HepG2 (cell line): Measurements from ENCODE around the gene KIF2C. TPM values are rescaled to one million over a fixed set of nuclear protein-coding genes. Genes with fewer than 3 reads are reported as not detected.

Source experiments
- ATAC-seq: fragments of 200-7000 bp; cut with Tn5 transposase; 3 replicates; pipeline ENCODE4 v1.9.1; 2020; ENCODE audit warnings: mild to moderate bottlenecking, moderate library complexity
- BruUV-seq: library from RNA; stranded (reverse); fragments of 400-500 nt; replicated peaks from 2 replicates; lab custom pipeline; 2021; lab: Mats Ljungman, UMichigan
- CTCF ChIA-PET: fragments of 300-600 bp; formaldehyde crosslinking; extraction: SDS; loops from one replicate; lab custom pipeline; 2021; ENCODE audit warnings: low total read pairs, inconsistent platforms, low intra/inter-chr PET ratio; lab: Yijun Ruan, JAX
- POLR2A ChIA-PET: fragments of 350-600 bp; sonication (Branson Sonifier 250); formaldehyde crosslinking; loops from one replicate; lab custom pipeline; 2020; ENCODE audit warnings: antibody characterized with exemption, inconsistent platforms; lab: Yijun Ruan, JAX
- DNase-seq: peaks from one replicate; pipeline ENCODE4 v3.0.0-alpha.2; 2015; ENCODE audit warnings: low spot score
- FAIRE-seq: peaks from 3 replicates; lab custom pipeline; 2011; peaks lifted over from hg19 to GRCh38; lab: Jason Lieb, UNC
- H2AFZ ChIP-seq: one replicate; pipeline ENCODE4 v1.6.1; 2011; ENCODE audit warnings: low read length, inconsistent platforms
- H3K27ac ChIP-seq: fragments of 300-600 bp; 3 replicates; pipeline ENCODE4 v1.8.0; 2011; ENCODE audit warnings: mixed run types, mild to moderate bottlenecking, mixed read lengths, low read length, inconsistent platforms; ENCODE audit not compliant: insufficient read depth; ENCODE audit errors: extremely low read length
- H3K27me3 ChIP-seq, 2 experiments: fragments of 200-600 bp in 1 of 2; 2 replicates in 1 of 2; 3 replicates in 1 of 2; pipeline versions ENCODE4 v1.6.0 to v1.8.0; 2011; ENCODE audit warnings: low read length in 2 of 2, mild to moderate bottlenecking in 2 of 2, moderate library complexity in 2 of 2, inconsistent platforms in 1 of 2; ENCODE audit not compliant: insufficient read depth in 2 of 2, control insufficient read depth in 1 of 2
- H3K36me3 ChIP-seq, 2 experiments: fragments of 200-600 bp in 1 of 2; replicated peaks in 1 of 2; 2 replicates in 1 of 2; 3 replicates in 1 of 2; pipeline versions ENCODE4 v1.5.1 to v1.8.0; 2011; ENCODE audit warnings: low read length in 2 of 2, inconsistent platforms in 1 of 2; ENCODE audit not compliant: insufficient read depth in 2 of 2, control insufficient read depth in 1 of 2
- H3K4me1 ChIP-seq: 2 replicates; pipeline ENCODE4 v1.5.1; 2012; ENCODE audit warnings: low read length, inconsistent platforms; ENCODE audit not compliant: insufficient read depth
- H3K4me2 ChIP-seq: 2 replicates; pipeline ENCODE4 v1.6.0; 2011; ENCODE audit warnings: low read depth, low read length, inconsistent platforms
- H3K4me3 ChIP-seq, 3 experiments: fragments of 200-600 bp in 1 of 3; sonication (generic), shearing (Covaris generic) in 1 of 3; replicated peaks in 1 of 3; 2 replicates each; pipeline ENCODE4 v1.5.1; 2011 to 2016; ENCODE audit warnings: low read length in 3 of 3, inconsistent platforms in 2 of 3, low read depth in 2 of 3, mild to moderate bottlenecking in 2 of 3, control low read depth in 1 of 3, mixed read lengths in 1 of 3; ENCODE audit not compliant: insufficient read depth in 1 of 3
- H3K79me2 ChIP-seq: one replicate; pipeline ENCODE4 v1.6.1; 2011; ENCODE audit warnings: low read length, inconsistent platforms; ENCODE audit not compliant: insufficient read depth
- H3K9ac ChIP-seq: 2 replicates; pipeline ENCODE4 v1.6.0; 2011; ENCODE audit warnings: mild to moderate bottlenecking, low read depth, low read length, inconsistent platforms; ENCODE audit not compliant: insufficient read depth
- H3K9me3 ChIP-seq: 2 replicates; pipeline ENCODE4 v1.5.1; 2012; ENCODE audit warnings: mild to moderate bottlenecking, low read length
- H4K20me1 ChIP-seq: 2 replicates; pipeline ENCODE4 v1.6.0; 2011; ENCODE audit warnings: inconsistent platforms, mild to moderate bottlenecking, low read length, moderate library complexity; ENCODE audit not compliant: insufficient read depth
- ATM ChIP-seq: fragments of 450-650 bp; IDR thresholded peaks from 2 replicates; pipeline ENCODE4 v1.7.1; 2017; ENCODE audit warnings: mild to moderate bottlenecking, borderline replicate concordance
- DR1 ChIP-seq: sonication (generic); formaldehyde crosslinking; IDR thresholded peaks from 2 replicates; pipeline ENCODE4 v1.8.0; 2021; ENCODE audit warnings: mild to moderate bottlenecking, missing genetic modification reagents, inconsistent platforms
- FOXA3 ChIP-seq: IDR thresholded peaks from 2 replicates; pipeline ENCODE4 v1.6.1; 2016; ENCODE audit warnings: missing genetic modification reagents, missing compliant biosample characterization
- SP2 ChIP-seq: sonication (generic); formaldehyde crosslinking; IDR thresholded peaks from 2 replicates; pipeline ENCODE4 v1.5.1; 2020; ENCODE audit warnings: mild to moderate bottlenecking, missing genetic modification reagents
- ZBTB21 ChIP-seq: sonication (generic); formaldehyde crosslinking; IDR thresholded peaks from 2 replicates; pipeline ENCODE4 v1.4.0; 2020; ENCODE audit warnings: missing genetic modification reagents
- ZNF230 ChIP-seq: sonication (generic); formaldehyde crosslinking; IDR thresholded peaks from 2 replicates; pipeline ENCODE4 v1.4.0; 2020; ENCODE audit warnings: mild to moderate bottlenecking, missing genetic modification reagents
- ZNF274 ChIP-seq: sonication (generic); formaldehyde crosslinking; IDR thresholded peaks from 2 replicates; pipeline ENCODE4 v1.5.1; 2020; ENCODE audit warnings: mild to moderate bottlenecking, missing genetic modification reagents
- ZNF382 ChIP-seq: sonication (generic); formaldehyde crosslinking; IDR thresholded peaks from 2 replicates; pipeline ENCODE4 v1.5.0; 2020; ENCODE audit warnings: missing genetic modification reagents, mild to moderate bottlenecking, borderline replicate concordance
- WGBS: methylation state at CpG from one replicate; pipeline ENCODE4 v1.1.6; 2017; ENCODE audit warnings: low lambda C conversion rate; 5-methylcytosine and 5-hydroxymethylcytosine counted together
- in situ Hi-C: cut with HindIII; loops from 2 replicates; pipeline ENCODE4 v1.10.0; 2017; ENCODE audit warnings: low pct_unique_long_range_greater_than_20kb; ENCODE audit not compliant: extremely low pct_ligation_motif_present
- intact Hi-C: fragments of 100-400 bp; cut with micrococcal nuclease; formaldehyde crosslinking; loops from one replicate; pipeline ENCODE4 v1.10.0; 2022; ENCODE audit not compliant: unreplicated experiment
- polyA plus RNA-seq, 8 experiments: library from polyadenylated mRNA; depleted of rRNA in 3 of 8; stranded (reverse) in 7 of 8; unstranded in 1 of 8; fragments of >200 nt; fragmentation: Illumina TruSeq in 4 of 8; extraction: Trizol in 4 of 8; gene quantifications; 2 replicates each; pipeline versions ENCODE4 v1.2.1 to v1.2.3, GENCODE V29; 2011 to 2016; ENCODE audit warnings: low read depth in 4 of 8, missing spikeins in 1 of 8, mixed read lengths in 1 of 8; ENCODE audit not compliant: insufficient read depth in 1 of 8
- total RNA-seq, 5 experiments: library from RNA; depleted of rRNA; stranded (reverse); fragments of >200 nt; fragmentation: Illumina TruSeq; extraction: Trizol; gene quantifications; 2 replicates each; pipeline ENCODE4 v1.2.3, GENCODE V29; 2016; ENCODE audit warnings: low read depth in 1 of 5
- TF ChIP-seq, protein P1 (sequence below): sonication (generic); formaldehyde crosslinking; IDR thresholded peaks from 2 replicates; pipeline ENCODE4 v1.8.0; 2022; ENCODE audit warnings: mild to moderate bottlenecking, missing genetic modification reagents, moderate library complexity
- TF ChIP-seq, protein P2 (sequence below): sonication (generic); formaldehyde crosslinking; IDR thresholded peaks from 2 replicates; pipeline ENCODE4 v1.4.0; 2020; ENCODE audit warnings: missing genetic modification reagents
- TF ChIP-seq, protein P3 (sequence below): sonication (generic); formaldehyde crosslinking; IDR thresholded peaks from 2 replicates; pipeline ENCODE4 v1.4.0; 2020; ENCODE audit warnings: missing genetic modification reagents, borderline replicate concordance
- TF ChIP-seq, protein P4 (sequence below): sonication (generic); formaldehyde crosslinking; IDR thresholded peaks from 2 replicates; pipeline ENCODE4 v1.4.0; 2020; ENCODE audit warnings: missing genetic modification reagents, borderline replicate concordance

The KIF2C gene
- total and polyA plus RNA-seq, 2 of the 13 experiments (the other 11 are each of a cell fraction or from before 2014, with no cell fraction given) = 29.7 to 53.7 TPM

DNA sequence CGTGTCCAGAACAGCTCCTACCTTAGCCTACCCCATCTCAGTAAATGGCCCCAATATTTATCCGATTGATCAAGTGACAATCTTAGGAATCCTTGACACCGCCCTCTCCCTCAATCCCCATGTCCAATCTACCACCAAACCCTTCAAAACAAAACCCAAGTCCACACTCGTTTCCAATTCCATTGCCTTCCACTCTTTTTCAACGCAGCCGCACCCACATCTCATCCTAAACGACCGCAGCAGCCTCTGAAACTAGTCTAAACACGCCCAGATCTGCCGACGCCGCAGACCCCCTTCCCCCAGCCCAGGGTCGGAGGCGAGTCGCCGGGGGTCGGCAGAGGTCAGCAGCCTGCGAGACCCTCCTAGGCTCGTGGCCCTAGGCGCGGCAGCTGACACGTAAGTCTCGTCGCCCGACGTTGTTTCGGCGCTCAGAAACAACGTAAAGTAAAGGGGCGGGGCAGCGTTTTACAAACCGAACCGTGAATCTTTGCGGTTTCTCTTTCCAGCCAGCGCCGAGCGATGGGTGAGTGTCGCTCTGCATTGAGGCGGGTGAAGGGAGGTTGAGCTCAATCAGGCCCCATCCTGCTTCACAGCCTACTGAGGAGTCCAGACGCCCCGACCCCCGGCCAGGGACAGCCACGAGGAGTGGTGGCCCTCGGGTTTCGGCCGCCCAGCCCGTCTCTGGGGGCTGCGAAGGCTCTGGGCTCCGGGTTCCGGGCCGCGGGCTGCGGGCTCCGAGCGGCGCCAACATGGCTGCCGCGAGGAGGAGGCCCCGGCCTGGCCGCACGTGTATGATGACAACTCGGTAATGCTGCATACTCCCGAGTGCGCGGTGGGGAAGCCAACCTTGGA is 35.7 kb downstream of the KIF2C start, which contains the start of gene RPS8 (continued):
- TF ChIP-seq ATM = no peak
- no peak; the same call in 1 of the 2 replicates for TF ChIP-seq SP2 (CRISPR knock-in tag)
- TF ChIP-seq DR1 (CRISPR knock-in tag) = peak; percentile 97
- TF ChIP-seq ZBTB21 (CRISPR knock-in tag) = no peak; the same call in 1 of the 2 replicates
- TF ChIP-seq, protein P1, sequence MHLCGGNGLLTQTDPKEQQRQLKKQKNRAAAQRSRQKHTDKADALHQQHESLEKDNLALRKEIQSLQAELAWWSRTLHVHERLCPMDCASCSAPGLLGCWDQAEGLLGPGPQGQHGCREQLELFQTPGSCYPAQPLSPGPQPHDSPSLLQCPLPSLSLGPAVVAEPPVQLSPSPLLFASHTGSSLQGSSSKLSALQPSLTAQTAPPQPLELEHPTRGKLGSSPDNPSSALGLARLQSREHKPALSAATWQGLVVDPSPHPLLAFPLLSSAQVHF = no peak
- TF ChIP-seq ZNF382 (CRISPR knock-in tag) = no peak
- TF ChIP-seq ZNF274 (CRISPR knock-in tag) = peak; percentile 81

DNA sequence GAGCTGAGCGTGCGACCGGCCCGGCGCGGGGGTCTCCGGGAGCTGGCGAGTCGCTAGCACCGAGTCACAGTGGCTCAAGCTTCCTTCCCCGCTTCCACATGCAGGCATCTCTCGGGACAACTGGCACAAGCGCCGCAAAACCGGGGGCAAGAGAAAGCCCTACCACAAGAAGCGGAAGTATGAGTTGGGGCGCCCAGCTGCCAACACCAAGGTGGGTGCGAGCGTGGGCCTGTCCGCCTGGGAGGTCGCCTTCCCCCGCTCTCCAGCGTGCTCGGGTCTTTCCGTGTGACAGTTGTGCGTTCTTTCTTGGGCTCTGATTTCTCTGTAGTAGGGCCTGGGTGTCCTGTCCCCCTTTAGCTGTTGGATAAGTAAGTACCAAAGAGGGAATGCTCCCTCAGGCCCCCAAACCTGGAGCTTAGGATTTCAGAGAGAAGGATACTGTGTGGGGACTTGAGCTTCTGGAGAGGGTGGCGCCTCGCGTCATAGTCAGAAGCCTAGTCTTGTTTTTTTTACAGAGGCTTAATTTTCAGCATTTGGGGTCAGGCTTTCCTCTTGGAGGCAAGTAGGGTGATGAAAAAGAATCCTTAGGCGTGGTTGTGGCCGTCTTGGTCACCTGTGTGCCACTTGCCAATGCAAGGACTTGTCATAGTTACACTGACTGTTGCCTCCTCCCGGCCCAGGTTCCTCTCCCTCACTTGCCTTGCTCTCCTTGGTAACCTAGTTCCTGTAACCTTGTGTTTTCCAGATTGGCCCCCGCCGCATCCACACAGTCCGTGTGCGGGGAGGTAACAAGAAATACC is 36.5 kb downstream of the KIF2C start:
- Histone ChIP-seq H3K9me3 (no peaks in the 10 kb centered on the region), H4K20me1 (peaks cover 36% of the 10 kb centered on the region), H3K27me3 (no peaks in the 10 kb centered on the region; a peak in 1 of 5 replicates), H3K4me2 (peak overlapping the region; percentile 95), H3K27ac (peak overlapping the region; percentile 81), H3K4me1 (peaks cover 34% of the 10 kb centered on the region), H2AFZ (no peak overlapping the region), H3K36me3 (peaks cover 12 to 24% of the 10 kb centered on the region in 2 experiments), H3K9ac (peak overlapping the region; percentile 91), H3K4me3 (peak overlapping the region; percentile 84 to 97 (median 96)), H3K79me2 (peaks cover 35% of the 10 kb centered on the region)
- intact Hi-C loops = no loop called here
- POLR2A ChIA-PET = interaction anchor here (0.7 to 4.0 kb wide), 24 partner anchors 8 to 775 kb away, joined by 3 to 47 read pairs (median 8); partner anchors contain the start of genes AKR1A1, BEST4, BTBD19 and DYNLT4
- DNase-seq (no peak), ATAC-seq (0 out of 3 replicates have a peak, but pooled peaks have one; percentile 4), FAIRE-seq (no peak)
- WGBS = 1% methylated on average over 19 of the region's 36 CpGs
- TSS peak; percentile 69 for BruUV-seq
- in situ Hi-C loops = no loop called here
- CTCF ChIA-PET = no interaction called here
- TF ChIP-seq, protein P2, sequence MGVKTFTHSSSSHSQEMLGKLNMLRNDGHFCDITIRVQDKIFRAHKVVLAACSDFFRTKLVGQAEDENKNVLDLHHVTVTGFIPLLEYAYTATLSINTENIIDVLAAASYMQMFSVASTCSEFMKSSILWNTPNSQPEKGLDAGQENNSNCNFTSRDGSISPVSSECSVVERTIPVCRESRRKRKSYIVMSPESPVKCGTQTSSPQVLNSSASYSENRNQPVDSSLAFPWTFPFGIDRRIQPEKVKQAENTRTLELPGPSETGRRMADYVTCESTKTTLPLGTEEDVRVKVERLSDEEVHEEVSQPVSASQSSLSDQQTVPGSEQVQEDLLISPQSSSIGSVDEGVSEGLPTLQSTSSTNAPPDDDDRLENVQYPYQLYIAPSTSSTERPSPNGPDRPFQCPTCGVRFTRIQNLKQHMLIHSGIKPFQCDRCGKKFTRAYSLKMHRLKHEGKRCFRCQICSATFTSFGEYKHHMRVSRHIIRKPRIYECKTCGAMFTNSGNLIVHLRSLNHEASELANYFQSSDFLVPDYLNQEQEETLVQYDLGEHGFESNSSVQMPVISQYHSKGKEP = no peak
- no peak for TF ChIP-seq FOXA3 (CRISPR knock-in tag)
- TF ChIP-seq, protein P3, sequence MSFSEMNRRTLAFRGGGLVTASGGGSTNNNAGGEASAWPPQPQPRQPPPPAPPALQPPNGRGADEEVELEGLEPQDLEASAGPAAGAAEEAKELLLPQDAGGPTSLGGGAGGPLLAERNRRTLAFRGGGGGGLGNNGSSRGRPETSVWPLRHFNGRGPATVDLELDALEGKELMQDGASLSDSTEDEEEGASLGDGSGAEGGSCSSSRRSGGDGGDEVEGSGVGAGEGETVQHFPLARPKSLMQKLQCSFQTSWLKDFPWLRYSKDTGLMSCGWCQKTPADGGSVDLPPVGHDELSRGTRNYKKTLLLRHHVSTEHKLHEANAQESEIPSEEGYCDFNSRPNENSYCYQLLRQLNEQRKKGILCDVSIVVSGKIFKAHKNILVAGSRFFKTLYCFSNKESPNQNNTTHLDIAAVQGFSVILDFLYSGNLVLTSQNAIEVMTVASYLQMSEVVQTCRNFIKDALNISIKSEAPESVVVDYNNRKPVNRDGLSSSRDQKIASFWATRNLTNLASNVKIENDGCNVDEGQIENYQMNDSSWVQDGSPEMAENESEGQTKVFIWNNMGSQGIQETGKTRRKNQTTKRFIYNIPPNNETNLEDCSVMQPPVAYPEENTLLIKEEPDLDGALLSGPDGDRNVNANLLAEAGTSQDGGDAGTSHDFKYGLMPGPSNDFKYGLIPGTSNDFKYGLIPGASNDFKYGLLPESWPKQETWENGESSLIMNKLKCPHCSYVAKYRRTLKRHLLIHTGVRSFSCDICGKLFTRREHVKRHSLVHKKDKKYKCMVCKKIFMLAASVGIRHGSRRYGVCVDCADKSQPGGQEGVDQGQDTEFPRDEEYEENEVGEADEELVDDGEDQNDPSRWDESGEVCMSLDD (CRISPR knock-in tag) = no peak
- TF ChIP-seq, protein P4, sequence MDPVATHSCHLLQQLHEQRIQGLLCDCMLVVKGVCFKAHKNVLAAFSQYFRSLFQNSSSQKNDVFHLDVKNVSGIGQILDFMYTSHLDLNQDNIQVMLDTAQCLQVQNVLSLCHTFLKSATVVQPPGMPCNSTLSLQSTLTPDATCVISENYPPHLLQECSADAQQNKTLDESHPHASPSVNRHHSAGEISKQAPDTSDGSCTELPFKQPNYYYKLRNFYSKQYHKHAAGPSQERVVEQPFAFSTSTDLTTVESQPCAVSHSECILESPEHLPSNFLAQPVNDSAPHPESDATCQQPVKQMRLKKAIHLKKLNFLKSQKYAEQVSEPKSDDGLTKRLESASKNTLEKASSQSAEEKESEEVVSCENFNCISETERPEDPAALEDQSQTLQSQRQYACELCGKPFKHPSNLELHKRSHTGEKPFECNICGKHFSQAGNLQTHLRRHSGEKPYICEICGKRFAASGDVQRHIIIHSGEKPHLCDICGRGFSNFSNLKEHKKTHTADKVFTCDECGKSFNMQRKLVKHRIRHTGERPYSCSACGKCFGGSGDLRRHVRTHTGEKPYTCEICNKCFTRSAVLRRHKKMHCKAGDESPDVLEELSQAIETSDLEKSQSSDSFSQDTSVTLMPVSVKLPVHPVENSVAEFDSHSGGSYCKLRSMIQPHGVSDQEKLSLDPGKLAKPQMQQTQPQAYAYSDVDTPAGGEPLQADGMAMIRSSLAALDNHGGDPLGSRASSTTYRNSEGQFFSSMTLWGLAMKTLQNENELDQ = no peak
- peak; percentile 46; the same call in 1 of the 2 replicates for TF ChIP-seq ZNF230 (CRISPR knock-in tag)
